HepG2 (cell line): ENCODE data around the gene SF3A2. TPM values are rescaled to one million over a fixed set of nuclear protein-coding genes. Genes with fewer than 3 reads are reported as not detected.

Experiments
- DNMT1 ChIP-seq: sonication (generic); formaldehyde crosslinking; IDR thresholded peaks from 2 replicates; pipeline ENCODE4 v1.5.1; 2020; ENCODE audit warnings: mild to moderate bottlenecking, missing genetic modification reagents
- ELF4 ChIP-seq: sonication (generic); formaldehyde crosslinking; IDR thresholded peaks from 2 replicates; pipeline ENCODE4 v1.5.0; 2020; ENCODE audit warnings: missing genetic modification reagents, mild to moderate bottlenecking, moderate library complexity, borderline replicate concordance
- IKZF1 ChIP-seq: fragments of 450-650 bp; IDR thresholded peaks from 2 replicates; pipeline ENCODE4 v1.7.1; 2016
- KLF13 ChIP-seq: sonication (generic); formaldehyde crosslinking; IDR thresholded peaks from 2 replicates; pipeline ENCODE4 v1.4.0; 2020; ENCODE audit warnings: mild to moderate bottlenecking, missing genetic modification reagents
- MIER2 ChIP-seq: IDR thresholded peaks from 2 replicates; pipeline ENCODE4 v1.6.1; 2016; ENCODE audit warnings: missing biosample characterization, missing genetic modification reagents
- NFKB2 ChIP-seq: sonication (generic); formaldehyde crosslinking; IDR thresholded peaks from 2 replicates; pipeline ENCODE4 v1.4.0; 2020; ENCODE audit warnings: missing genetic modification reagents, borderline replicate concordance
- PPARG ChIP-seq: conservative IDR thresholded peaks from 2 replicates; pipeline ENCODE4 v1.6.1; 2016; ENCODE audit warnings: missing biosample characterization, missing genetic modification reagents
- RXRB ChIP-seq: IDR thresholded peaks from 2 replicates; pipeline ENCODE4 v1.6.1; 2016; ENCODE audit warnings: borderline replicate concordance, missing genetic modification reagents, missing compliant biosample characterization
- TEAD2 ChIP-seq: sonication (generic); formaldehyde crosslinking; IDR thresholded peaks from 2 replicates; pipeline ENCODE4 v1.9.0; 2021; ENCODE audit warnings: missing genetic modification reagents
- ZBTB1 ChIP-seq: sonication (generic); formaldehyde crosslinking; IDR thresholded peaks from 2 replicates; pipeline ENCODE4 v1.4.0; 2020; ENCODE audit warnings: missing genetic modification reagents, borderline replicate concordance
- ZFAT ChIP-seq: sonication (generic); formaldehyde crosslinking; conservative IDR thresholded peaks from 2 replicates; pipeline ENCODE4 v1.8.1; 2023; ENCODE audit warnings: missing genetic modification reagents, inconsistent platforms
- ZFP82 ChIP-seq: sonication (generic); formaldehyde crosslinking; IDR thresholded peaks from 2 replicates; pipeline ENCODE4 v1.5.1; 2020; ENCODE audit warnings: mild to moderate bottlenecking, missing genetic modification reagents, borderline replicate concordance
- ZNF264 ChIP-seq: sonication (generic); formaldehyde crosslinking; IDR thresholded peaks from 2 replicates; pipeline ENCODE4 v1.4.0; 2020; ENCODE audit warnings: missing genetic modification reagents
- ZNF276 ChIP-seq: sonication (generic); formaldehyde crosslinking; IDR thresholded peaks from 2 replicates; pipeline ENCODE4 v1.4.0; 2020; ENCODE audit warnings: mild to moderate bottlenecking, low read depth, missing genetic modification reagents
- ZNF441 ChIP-seq: sonication (generic); formaldehyde crosslinking; IDR thresholded peaks from 2 replicates; pipeline ENCODE4 v1.7.0; 2021; ENCODE audit warnings: missing genetic modification reagents, borderline replicate concordance
- ZNF513 ChIP-seq: sonication (generic); formaldehyde crosslinking; conservative IDR thresholded peaks from 2 replicates; pipeline ENCODE4 v1.5.0; 2020; ENCODE audit warnings: missing genetic modification reagents
- ZNF563 ChIP-seq: sonication (generic); formaldehyde crosslinking; IDR thresholded peaks from 2 replicates; pipeline ENCODE4 v1.8.0; 2022; ENCODE audit warnings: mild to moderate bottlenecking, moderate library complexity, missing genetic modification reagents
- ZNF619 ChIP-seq: sonication (generic); formaldehyde crosslinking; IDR thresholded peaks from 2 replicates; pipeline ENCODE4 v1.4.0; 2020; ENCODE audit warnings: mild to moderate bottlenecking, missing genetic modification reagents
- ZNF777 ChIP-seq: sonication (generic); formaldehyde crosslinking; IDR thresholded peaks from 2 replicates; pipeline ENCODE4 v1.4.0; 2020; ENCODE audit warnings: missing genetic modification reagents
- ZSCAN12 ChIP-seq: sonication (generic); formaldehyde crosslinking; IDR thresholded peaks from 2 replicates; pipeline ENCODE4 v1.9.0; 2021; ENCODE audit warnings: mild to moderate bottlenecking, missing genetic modification reagents
- ZXDC ChIP-seq: sonication (generic); formaldehyde crosslinking; IDR thresholded peaks from 2 replicates; pipeline ENCODE4 v1.5.0; 2020; ENCODE audit warnings: mild to moderate bottlenecking, missing genetic modification reagents
- polyA plus RNA-seq, 8 experiments: library from polyadenylated mRNA; depleted of rRNA in 3 of 8; stranded (reverse) in 7 of 8; unstranded in 1 of 8; fragments of >200 nt; fragmentation: Illumina TruSeq in 4 of 8; extraction: Trizol in 4 of 8; gene quantifications; 2 replicates each; pipeline versions ENCODE4 v1.2.1 to v1.2.3, GENCODE V29; 2011 to 2016; ENCODE audit warnings: low read depth in 4 of 8, missing spikeins in 1 of 8, mixed read lengths in 1 of 8; ENCODE audit not compliant: insufficient read depth in 1 of 8
- total RNA-seq, 5 experiments: library from RNA; depleted of rRNA; stranded (reverse); fragments of >200 nt; fragmentation: Illumina TruSeq; extraction: Trizol; gene quantifications; 2 replicates each; pipeline ENCODE4 v1.2.3, GENCODE V29; 2016; ENCODE audit warnings: low read depth in 1 of 5
- TF ChIP-seq, protein P1 (sequence below): IDR thresholded peaks from 2 replicates; pipeline ENCODE4 v1.6.1; 2012; ENCODE audit warnings: low read depth, low read length, improper control_type of control experiment
- TF ChIP-seq, protein P2 (sequence below): sonication (generic); formaldehyde crosslinking; IDR thresholded peaks from 2 replicates; pipeline ENCODE4 v1.4.0; 2020; ENCODE audit warnings: missing genetic modification reagents

Gene SF3A2
- total and polyA plus RNA-seq, 2 of the 13 experiments (the other 11 are each of a cell fraction or from before 2014, with no cell fraction given): 8.6 to 8.8 TPM

- TF ChIP-seq ZBTB1: no peak
- no peak for TF ChIP-seq ZNF513 (CRISPR knock-in tag)
- TF ChIP-seq ZFP82 (CRISPR knock-in tag): no peak
- peak; percentile 60 for TF ChIP-seq RXRB (CRISPR knock-in tag)
- TF ChIP-seq TEAD2 (CRISPR knock-in tag): no peak
- no peak for TF ChIP-seq DNMT1 (CRISPR knock-in tag)
- no peak for TF ChIP-seq ELF4 (CRISPR knock-in tag)
- TF ChIP-seq, protein P1, sequence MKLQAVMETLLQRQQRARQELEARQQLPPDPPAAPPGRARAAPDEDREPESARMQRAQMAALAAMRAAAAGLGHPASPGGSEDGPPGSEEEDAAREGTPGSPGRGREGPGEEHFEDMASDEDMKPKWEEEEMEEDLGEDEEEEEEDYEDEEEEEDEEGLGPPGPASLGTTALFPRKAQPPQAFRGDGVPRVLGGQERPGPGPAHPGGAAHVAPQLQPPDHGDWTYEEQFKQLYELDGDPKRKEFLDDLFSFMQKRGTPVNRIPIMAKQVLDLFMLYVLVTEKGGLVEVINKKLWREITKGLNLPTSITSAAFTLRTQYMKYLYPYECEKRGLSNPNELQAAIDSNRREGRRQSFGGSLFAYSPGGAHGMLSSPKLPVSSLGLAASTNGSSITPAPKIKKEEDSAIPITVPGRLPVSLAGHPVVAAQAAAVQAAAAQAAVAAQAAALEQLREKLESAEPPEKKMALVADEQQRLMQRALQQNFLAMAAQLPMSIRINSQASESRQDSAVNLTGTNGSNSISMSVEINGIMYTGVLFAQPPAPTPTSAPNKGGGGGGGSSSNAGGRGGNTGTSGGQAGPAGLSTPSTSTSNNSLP: no peak
- no peak for TF ChIP-seq ZNF441
- no peak for TF ChIP-seq NFKB2 (CRISPR knock-in tag)
- TF ChIP-seq ZNF777 (CRISPR knock-in tag): no peak
- TF ChIP-seq PPARG (CRISPR knock-in tag): no peak
- no peak for TF ChIP-seq KLF13
- TF ChIP-seq ZNF619 (CRISPR knock-in tag): no peak
- TF ChIP-seq MIER2: no peak
- TF ChIP-seq ZXDC (CRISPR knock-in tag): no peak
- TF ChIP-seq, protein P2, sequence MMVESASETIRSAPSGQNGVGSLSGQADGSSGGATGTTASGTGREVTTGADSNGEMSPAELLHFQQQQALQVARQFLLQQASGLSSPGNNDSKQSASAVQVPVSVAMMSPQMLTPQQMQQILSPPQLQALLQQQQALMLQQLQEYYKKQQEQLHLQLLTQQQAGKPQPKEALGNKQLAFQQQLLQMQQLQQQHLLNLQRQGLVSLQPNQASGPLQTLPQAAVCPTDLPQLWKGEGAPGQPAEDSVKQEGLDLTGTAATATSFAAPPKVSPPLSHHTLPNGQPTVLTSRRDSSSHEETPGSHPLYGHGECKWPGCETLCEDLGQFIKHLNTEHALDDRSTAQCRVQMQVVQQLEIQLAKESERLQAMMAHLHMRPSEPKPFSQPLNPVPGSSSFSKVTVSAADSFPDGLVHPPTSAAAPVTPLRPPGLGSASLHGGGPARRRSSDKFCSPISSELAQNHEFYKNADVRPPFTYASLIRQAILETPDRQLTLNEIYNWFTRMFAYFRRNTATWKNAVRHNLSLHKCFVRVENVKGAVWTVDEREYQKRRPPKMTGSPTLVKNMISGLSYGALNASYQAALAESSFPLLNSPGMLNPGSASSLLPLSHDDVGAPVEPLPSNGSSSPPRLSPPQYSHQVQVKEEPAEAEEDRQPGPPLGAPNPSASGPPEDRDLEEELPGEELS: no peak
- TF ChIP-seq IKZF1: no peak
- no peak for TF ChIP-seq ZFAT (CRISPR knock-in tag)
- TF ChIP-seq ZNF264 (CRISPR knock-in tag): no peak
- no peak for TF ChIP-seq ZNF276
- TF ChIP-seq ZSCAN12 (CRISPR knock-in tag): no peak
- TF ChIP-seq ZNF563 (CRISPR knock-in tag): no peak
Observed at GRCh38 chr19:2242092-2242537, 5.5 kb downstream of the SF3A2 start (continued).
